GM23338 (cell line): ENCODE measurements around the gene IER5L. TPM values are rescaled to one million over a fixed set of nuclear protein-coding genes. Genes with fewer than 3 reads are reported as not detected.

ENCODE experiments used
- ATAC-seq: fragments of 200-7000 bp; cut with Tn5 transposase; 3 replicates; pipeline ENCODE4 v1.9.1; 2020
- DNase-seq: peaks from one replicate; pipeline ENCODE4 v3.0.0-alpha.2; 2015; ENCODE audit warnings: low spot score
- H2AFZ ChIP-seq: fragments of 200-600 bp; sonication (generic); 2 replicates; pipeline ENCODE4 v1.8.0; 2016; ENCODE audit warnings: antibody characterized with exemption, mild to moderate bottlenecking, moderate library complexity
- H3F3A ChIP-seq: fragments of 200-600 bp; sonication (generic); replicated peaks from 2 replicates; pipeline ENCODE4 v1.8.0; 2017; ENCODE audit warnings: antibody characterized with exemption, mixed run types, low read depth
- H3K27ac ChIP-seq: fragments of 200-600 bp; sonication (generic); 2 replicates; pipeline ENCODE4 v1.6.1; 2016; ENCODE audit warnings: low read depth
- H3K27me3 ChIP-seq: fragments of 200-600 bp; sonication (generic); 2 replicates; pipeline ENCODE4 v1.8.0; 2016; ENCODE audit warnings: mild to moderate bottlenecking, mixed run types, moderate library complexity; ENCODE audit not compliant: insufficient read depth
- H3K36me3 ChIP-seq: fragments of 200-600 bp; sonication (generic); 2 replicates; pipeline ENCODE4 v1.8.0; 2016; ENCODE audit warnings: mild to moderate bottlenecking; ENCODE audit not compliant: insufficient read depth
- H3K4me1 ChIP-seq: fragments of 200-600 bp; sonication (generic); 2 replicates; pipeline ENCODE4 v1.8.0; 2016; ENCODE audit warnings: mild to moderate bottlenecking, moderate library complexity; ENCODE audit not compliant: insufficient read depth
- H3K4me2 ChIP-seq: fragments of 200-600 bp; sonication (generic); 2 replicates; pipeline ENCODE4 v1.7.1; 2017; ENCODE audit warnings: mixed run types
- H3K4me3 ChIP-seq: fragments of 200-600 bp; sonication (generic); 2 replicates; pipeline ENCODE4 v1.6.1; 2016; ENCODE audit warnings: mixed run types
- H3K79me2 ChIP-seq: fragments of 200-600 bp; sonication (generic); replicated peaks from 2 replicates; pipeline ENCODE4 v1.8.0; 2017; ENCODE audit warnings: mild to moderate bottlenecking; ENCODE audit not compliant: insufficient read depth
- H3K9me2 ChIP-seq: fragments of 200-600 bp; sonication (generic); 2 replicates; pipeline ENCODE4 v1.8.0; 2017; ENCODE audit not compliant: insufficient read depth
- H4K20me1 ChIP-seq: fragments of 200-600 bp; sonication (generic); replicated peaks from 2 replicates; pipeline ENCODE4 v1.8.0; 2017; ENCODE audit warnings: mild to moderate bottlenecking; ENCODE audit not compliant: insufficient read depth
- H3K27ac Mint-ChIP-seq: 2 replicates; pipeline ENCODE4 v1.8.0; 2020; ENCODE audit warnings: inconsistent platforms, mild to moderate bottlenecking, moderate library complexity, mixed read lengths
- H3K27me3 Mint-ChIP-seq: 3 replicates; pipeline ENCODE4 v1.8.0; 2022; ENCODE audit warnings: low read depth, mild to moderate bottlenecking, moderate library complexity, mixed read lengths, inconsistent platforms; ENCODE audit not compliant: insufficient read depth, poor library complexity
- H3K36me3 Mint-ChIP-seq: 3 replicates; pipeline ENCODE4 v1.8.0; 2021; ENCODE audit warnings: low read depth, mild to moderate bottlenecking, inconsistent platforms, moderate library complexity, mixed read lengths
- H3K4me1 Mint-ChIP-seq: 3 replicates; pipeline ENCODE4 v1.8.0; 2020; ENCODE audit warnings: mild to moderate bottlenecking, inconsistent platforms, mixed read lengths
- H3K4me3 Mint-ChIP-seq: 3 replicates; pipeline ENCODE4 v1.8.0; 2021; ENCODE audit warnings: moderate library complexity, mild to moderate bottlenecking, inconsistent platforms, mixed read lengths
- H3K9me3 Mint-ChIP-seq: 3 replicates; pipeline ENCODE4 v1.8.0; 2020; ENCODE audit warnings: moderate library complexity, mild to moderate bottlenecking, inconsistent platforms, mixed read lengths
- EZH2 ChIP-seq: fragments of 200-600 bp; sonication (generic); IDR thresholded peaks from one replicate; pipeline ENCODE4 v1.8.0; 2017; ENCODE audit warnings: antibody characterized with exemption, mild to moderate bottlenecking, low read depth; ENCODE audit not compliant: unreplicated experiment
- EZH2phosphoT487 ChIP-seq: fragments of 200-600 bp; sonication (generic); IDR thresholded peaks from one replicate; pipeline ENCODE4 v1.8.1; 2018; ENCODE audit warnings: antibody characterized with exemption; ENCODE audit not compliant: unreplicated experiment
- JUNB ChIP-seq: IDR thresholded peaks from one replicate; pipeline ENCODE4 v1.6.1; 2016; ENCODE audit warnings: antibody characterized with exemption; ENCODE audit not compliant: unreplicated experiment
- ZNF331 ChIP-seq: fragments of 250-450 bp; sonication (Bioruptor Pico); IDR thresholded peaks from 2 replicates; pipeline ENCODE4 v1.5.0; 2020; ENCODE audit warnings: low read depth, mild to moderate bottlenecking, moderate library complexity
- polyA plus RNA-seq: library from polyadenylated mRNA; unstranded; fragments of >200 nt; fragmentation: Nextera tagmentation; extraction: Ambion mirVana; gene quantifications from 2 replicates; pipeline ENCODE4 v1.2.1, GENCODE V29; 2016
- total RNA-seq: library from RNA; depleted of rRNA; stranded (reverse); fragments of >200 nt; shearing (Covaris generic); gene quantifications from 2 replicates; pipeline ENCODE4 v1.2.3, GENCODE V29; 2014
- TF ChIP-seq, protein P1 (sequence below): fragments of 250-450 bp; sonication (Bioruptor Pico); IDR thresholded peaks from 2 replicates; pipeline ENCODE4 v1.5.0; 2020; ENCODE audit warnings: mild to moderate bottlenecking, moderate library complexity
- TF ChIP-seq, protein P2 (sequence below): IDR thresholded peaks from one replicate; pipeline ENCODE4 v1.6.1; 2018; ENCODE audit warnings: antibody characterized with exemption; ENCODE audit not compliant: unreplicated experiment

Gene IER5L
- total and polyA plus RNA-seq, 2 experiments from 2014 or later, result 0.19 to 0.90 TPM

DNA sequence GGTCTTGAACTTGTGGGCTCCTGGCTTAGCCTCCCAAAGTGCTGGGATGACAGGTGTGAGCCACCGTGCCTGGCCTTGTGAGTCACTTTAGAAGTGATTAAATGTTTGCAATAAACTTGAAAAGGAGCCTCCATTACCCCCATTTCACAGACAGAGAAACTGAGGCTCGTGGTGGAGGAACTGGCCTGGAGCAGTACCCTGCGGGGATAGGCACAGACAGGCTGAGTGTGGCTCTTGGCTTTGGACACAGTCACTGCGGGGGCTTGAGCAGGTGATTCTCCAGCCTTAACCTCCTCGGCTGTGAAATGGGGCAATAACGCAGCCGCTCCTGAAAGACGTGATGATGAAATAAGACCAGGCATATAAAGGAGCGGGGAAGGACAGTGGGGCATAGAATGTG lies 40.9 kb upstream of the IER5L start:
- ATAC-seq (no peak), DNase-seq (no peak)
- no peak for TF ChIP-seq EZH2
- TF ChIP-seq, protein P1, sequence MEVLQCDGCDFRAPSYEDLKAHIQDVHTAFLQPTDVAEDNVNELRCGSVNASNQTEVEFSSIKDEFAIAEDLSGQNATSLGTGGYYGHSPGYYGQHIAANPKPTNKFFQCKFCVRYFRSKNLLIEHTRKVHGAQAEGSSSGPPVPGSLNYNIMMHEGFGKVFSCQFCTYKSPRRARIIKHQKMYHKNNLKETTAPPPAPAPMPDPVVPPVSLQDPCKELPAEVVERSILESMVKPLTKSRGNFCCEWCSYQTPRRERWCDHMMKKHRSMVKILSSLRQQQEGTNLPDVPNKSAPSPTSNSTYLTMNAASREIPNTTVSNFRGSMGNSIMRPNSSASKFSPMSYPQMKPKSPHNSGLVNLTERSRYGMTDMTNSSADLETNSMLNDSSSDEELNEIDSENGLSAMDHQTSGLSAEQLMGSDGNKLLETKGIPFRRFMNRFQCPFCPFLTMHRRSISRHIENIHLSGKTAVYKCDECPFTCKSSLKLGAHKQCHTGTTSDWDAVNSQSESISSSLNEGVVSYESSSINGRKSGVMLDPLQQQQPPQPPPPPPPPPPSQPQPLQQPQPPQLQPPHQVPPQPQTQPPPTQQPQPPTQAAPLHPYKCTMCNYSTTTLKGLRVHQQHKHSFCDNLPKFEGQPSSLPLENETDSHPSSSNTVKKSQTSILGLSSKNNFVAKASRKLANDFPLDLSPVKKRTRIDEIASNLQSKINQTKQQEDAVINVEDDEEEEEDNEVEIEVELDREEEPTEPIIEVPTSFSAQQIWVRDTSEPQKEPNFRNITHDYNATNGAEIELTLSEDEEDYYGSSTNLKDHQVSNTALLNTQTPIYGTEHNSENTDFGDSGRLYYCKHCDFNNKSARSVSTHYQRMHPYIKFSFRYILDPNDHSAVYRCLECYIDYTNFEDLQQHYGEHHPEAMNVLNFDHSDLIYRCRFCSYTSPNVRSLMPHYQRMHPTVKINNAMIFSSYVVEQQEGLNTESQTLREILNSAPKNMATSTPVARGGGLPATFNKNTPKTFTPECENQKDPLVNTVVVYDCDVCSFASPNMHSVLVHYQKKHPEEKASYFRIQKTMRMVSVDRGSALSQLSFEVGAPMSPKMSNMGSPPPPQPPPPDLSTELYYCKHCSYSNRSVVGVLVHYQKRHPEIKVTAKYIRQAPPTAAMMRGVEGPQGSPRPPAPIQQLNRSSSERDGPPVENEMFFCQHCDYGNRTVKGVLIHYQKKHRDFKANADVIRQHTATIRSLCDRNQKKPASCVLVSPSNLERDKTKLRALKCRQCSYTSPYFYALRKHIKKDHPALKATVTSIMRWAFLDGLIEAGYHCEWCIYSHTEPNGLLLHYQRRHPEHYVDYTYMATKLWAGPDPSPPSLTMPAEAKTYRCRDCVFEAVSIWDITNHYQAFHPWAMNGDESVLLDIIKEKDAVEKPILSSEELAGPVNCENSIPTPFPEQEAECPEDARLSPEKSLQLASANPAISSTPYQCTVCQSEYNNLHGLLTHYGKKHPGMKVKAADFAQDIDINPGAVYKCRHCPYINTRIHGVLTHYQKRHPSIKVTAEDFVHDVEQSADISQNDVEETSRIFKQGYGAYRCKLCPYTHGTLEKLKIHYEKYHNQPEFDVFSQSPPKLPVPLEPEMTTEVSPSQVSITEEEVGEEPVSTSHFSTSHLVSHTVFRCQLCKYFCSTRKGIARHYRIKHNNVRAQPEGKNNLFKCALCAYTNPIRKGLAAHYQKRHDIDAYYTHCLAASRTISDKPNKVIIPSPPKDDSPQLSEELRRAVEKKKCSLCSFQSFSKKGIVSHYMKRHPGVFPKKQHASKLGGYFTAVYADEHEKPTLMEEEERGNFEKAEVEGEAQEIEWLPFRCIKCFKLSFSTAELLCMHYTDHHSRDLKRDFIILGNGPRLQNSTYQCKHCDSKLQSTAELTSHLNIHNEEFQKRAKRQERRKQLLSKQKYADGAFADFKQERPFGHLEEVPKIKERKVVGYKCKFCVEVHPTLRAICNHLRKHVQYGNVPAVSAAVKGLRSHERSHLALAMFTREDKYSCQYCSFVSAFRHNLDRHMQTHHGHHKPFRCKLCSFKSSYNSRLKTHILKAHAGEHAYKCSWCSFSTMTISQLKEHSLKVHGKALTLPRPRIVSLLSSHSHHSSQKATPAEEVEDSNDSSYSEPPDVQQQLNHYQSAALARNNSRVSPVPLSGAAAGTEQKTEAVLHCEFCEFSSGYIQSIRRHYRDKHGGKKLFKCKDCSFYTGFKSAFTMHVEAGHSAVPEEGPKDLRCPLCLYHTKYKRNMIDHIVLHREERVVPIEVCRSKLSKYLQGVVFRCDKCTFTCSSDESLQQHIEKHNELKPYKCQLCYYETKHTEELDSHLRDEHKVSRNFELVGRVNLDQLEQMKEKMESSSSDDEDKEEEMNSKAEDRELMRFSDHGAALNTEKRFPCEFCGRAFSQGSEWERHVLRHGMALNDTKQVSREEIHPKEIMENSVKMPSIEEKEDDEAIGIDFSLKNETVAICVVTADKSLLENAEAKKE (CRISPR knock-in tag), result no peak
- TF ChIP-seq EZH2phosphoT487, result no peak
- TF ChIP-seq, protein P2, sequence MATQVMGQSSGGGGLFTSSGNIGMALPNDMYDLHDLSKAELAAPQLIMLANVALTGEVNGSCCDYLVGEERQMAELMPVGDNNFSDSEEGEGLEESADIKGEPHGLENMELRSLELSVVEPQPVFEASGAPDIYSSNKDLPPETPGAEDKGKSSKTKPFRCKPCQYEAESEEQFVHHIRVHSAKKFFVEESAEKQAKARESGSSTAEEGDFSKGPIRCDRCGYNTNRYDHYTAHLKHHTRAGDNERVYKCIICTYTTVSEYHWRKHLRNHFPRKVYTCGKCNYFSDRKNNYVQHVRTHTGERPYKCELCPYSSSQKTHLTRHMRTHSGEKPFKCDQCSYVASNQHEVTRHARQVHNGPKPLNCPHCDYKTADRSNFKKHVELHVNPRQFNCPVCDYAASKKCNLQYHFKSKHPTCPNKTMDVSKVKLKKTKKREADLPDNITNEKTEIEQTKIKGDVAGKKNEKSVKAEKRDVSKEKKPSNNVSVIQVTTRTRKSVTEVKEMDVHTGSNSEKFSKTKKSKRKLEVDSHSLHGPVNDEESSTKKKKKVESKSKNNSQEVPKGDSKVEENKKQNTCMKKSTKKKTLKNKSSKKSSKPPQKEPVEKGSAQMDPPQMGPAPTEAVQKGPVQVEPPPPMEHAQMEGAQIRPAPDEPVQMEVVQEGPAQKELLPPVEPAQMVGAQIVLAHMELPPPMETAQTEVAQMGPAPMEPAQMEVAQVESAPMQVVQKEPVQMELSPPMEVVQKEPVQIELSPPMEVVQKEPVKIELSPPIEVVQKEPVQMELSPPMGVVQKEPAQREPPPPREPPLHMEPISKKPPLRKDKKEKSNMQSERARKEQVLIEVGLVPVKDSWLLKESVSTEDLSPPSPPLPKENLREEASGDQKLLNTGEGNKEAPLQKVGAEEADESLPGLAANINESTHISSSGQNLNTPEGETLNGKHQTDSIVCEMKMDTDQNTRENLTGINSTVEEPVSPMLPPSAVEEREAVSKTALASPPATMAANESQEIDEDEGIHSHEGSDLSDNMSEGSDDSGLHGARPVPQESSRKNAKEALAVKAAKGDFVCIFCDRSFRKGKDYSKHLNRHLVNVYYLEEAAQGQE, result no peak
- TF ChIP-seq JUNB, result no peak
- TF ChIP-seq ZNF331, result no peak
- Histone ChIP-seq H4K20me1 (no peaks in the 10 kb centered on the region; the same call in 1 of the 2 replicates), H3K27ac (no peak overlapping the region), H3K36me3 (no peaks in the 10 kb centered on the region), H3K79me2 (no peaks in the 10 kb centered on the region), H3K27me3 (no peaks in the 10 kb centered on the region), H3K4me1 (peaks cover 15% of the 10 kb centered on the region), H2AFZ (no peak overlapping the region), H3F3A (no peaks in the 10 kb centered on the region), H3K9me2 (no peaks in the 10 kb centered on the region), H3K4me2 (no peak overlapping the region), H3K4me3 (no peak overlapping the region)
- Mint-ChIP-seq H3K4me1 (peaks cover 27% of the 10 kb centered on the region), H3K27ac (no peak overlapping the region), H3K4me3 (no peak overlapping the region), H3K36me3 (peaks cover 3% of the 10 kb centered on the region; the same call in 2 of the 3 replicates), H3K27me3 (peaks cover 26% of the 10 kb centered on the region), H3K9me3 (no peaks in the 10 kb centered on the region)
